AG04449 (cell line): Measurements from ENCODE around the gene SLC44A1.

ENCODE experiments used
- CTCF ChIA-PET: fragments of 350-600 bp; formaldehyde crosslinking; extraction: SDS; loops from one replicate; lab custom pipeline; 2021; ENCODE audit warnings: antibody characterized with exemption; lab: Yijun Ruan, JAX
- POLR2A ChIA-PET: fragments of 400-600, 350-600 bp; formaldehyde crosslinking; extraction: SDS; loops from one replicate; lab custom pipeline; 2020; ENCODE audit warnings: antibody characterized with exemption, inconsistent platforms; lab: Yijun Ruan, JAX
- DNase-seq: peaks from one replicate; pipeline ENCODE4 v3.0.0-alpha.2; 2010; ENCODE audit warnings: low read depth, low spot score
- H3K4me3 ChIP-seq: 2 replicates; pipeline ENCODE4 v1.5.1; 2011; ENCODE audit warnings: low read depth, mild to moderate bottlenecking, control low read depth, low read length
- TF ChIP-seq, protein P1 (sequence below): IDR thresholded peaks from one replicate; pipeline ENCODE4 v1.5.1; 2011; ENCODE audit warnings: mild to moderate bottlenecking, moderate library complexity, low read length, control low read depth, inconsistent platforms; ENCODE audit not compliant: insufficient read depth; ENCODE audit errors: missing control alignments

Gene SLC44A1

DNA sequence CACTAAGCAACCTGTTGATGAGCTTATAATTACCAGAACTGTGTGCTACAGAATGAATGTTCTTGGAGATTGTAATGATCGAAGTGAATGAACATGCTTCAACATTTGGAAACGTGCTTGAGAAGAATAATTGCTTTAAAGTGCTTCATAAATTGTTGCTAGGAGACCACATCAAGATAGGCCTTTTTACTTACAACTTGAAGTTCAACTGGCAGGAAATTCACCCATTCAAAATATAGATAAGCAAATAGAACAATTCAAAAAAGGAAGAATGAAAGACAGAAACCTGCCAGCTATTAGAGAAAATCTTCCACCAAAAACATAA is 38.0 kb upstream of the SLC44A1 start:
- ChIA-PET POLR2A (no interaction called here), CTCF (interaction anchor here (1.2 to 1.4 kb wide), 2 partner anchors 19 kb away, joined by 3 to 4 read pairs; no protein-coding TSS in a partner anchor)
- no peak for DNase-seq

DNA sequence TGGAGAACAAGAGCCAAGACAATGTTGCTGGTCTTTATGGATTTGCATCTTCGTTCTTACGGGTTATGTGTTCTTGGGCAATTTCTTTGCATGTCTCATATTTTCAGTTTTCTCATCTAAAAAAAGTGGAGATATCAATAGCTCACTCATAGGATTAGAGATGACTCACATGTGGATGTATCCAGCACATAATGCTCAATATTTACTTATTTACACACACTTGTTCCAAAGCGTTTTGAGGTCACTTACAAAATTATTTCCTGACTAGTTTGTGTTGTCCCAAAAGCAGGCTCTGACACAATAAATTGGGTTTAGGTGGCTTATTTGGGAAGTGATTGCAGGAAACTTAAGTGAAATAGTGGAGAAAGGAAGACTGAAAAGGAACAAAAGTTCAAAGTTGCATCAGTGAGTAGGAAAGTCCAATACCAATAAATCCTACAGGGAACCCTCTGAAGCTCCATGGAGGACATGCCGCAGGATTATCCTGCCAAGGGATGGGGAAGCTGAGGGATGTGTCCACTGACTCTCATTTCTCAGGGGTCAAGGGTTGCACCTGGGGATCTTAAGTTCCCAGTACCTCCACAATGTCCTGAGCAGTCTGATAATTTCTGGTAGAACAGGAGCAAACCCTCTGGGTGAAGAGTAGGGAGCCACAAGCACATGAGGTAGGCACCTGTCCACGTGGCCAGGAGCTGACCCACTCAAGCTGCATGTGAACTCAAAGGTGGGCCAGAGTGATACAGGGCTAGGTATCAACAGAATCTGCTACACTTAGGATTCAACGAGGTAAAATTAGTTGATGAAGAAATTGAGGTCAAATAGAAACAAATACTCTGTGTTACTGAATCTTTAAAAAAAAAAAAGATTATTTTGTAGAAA is 37.4 kb upstream of the SLC44A1 start:
- CTCF ChIA-PET: interaction anchor here (1.2 to 1.4 kb wide), 2 partner anchors 18 to 20 kb away, joined by 3 to 4 read pairs; no protein-coding TSS in a partner anchor

More for the DNA sequence above, 38.0 kb upstream of the SLC44A1 start:
- H3K4me3 ChIP-seq: no peak overlapping the region
- TF ChIP-seq, protein P1, sequence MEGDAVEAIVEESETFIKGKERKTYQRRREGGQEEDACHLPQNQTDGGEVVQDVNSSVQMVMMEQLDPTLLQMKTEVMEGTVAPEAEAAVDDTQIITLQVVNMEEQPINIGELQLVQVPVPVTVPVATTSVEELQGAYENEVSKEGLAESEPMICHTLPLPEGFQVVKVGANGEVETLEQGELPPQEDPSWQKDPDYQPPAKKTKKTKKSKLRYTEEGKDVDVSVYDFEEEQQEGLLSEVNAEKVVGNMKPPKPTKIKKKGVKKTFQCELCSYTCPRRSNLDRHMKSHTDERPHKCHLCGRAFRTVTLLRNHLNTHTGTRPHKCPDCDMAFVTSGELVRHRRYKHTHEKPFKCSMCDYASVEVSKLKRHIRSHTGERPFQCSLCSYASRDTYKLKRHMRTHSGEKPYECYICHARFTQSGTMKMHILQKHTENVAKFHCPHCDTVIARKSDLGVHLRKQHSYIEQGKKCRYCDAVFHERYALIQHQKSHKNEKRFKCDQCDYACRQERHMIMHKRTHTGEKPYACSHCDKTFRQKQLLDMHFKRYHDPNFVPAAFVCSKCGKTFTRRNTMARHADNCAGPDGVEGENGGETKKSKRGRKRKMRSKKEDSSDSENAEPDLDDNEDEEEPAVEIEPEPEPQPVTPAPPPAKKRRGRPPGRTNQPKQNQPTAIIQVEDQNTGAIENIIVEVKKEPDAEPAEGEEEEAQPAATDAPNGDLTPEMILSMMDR: no peak

DNA sequence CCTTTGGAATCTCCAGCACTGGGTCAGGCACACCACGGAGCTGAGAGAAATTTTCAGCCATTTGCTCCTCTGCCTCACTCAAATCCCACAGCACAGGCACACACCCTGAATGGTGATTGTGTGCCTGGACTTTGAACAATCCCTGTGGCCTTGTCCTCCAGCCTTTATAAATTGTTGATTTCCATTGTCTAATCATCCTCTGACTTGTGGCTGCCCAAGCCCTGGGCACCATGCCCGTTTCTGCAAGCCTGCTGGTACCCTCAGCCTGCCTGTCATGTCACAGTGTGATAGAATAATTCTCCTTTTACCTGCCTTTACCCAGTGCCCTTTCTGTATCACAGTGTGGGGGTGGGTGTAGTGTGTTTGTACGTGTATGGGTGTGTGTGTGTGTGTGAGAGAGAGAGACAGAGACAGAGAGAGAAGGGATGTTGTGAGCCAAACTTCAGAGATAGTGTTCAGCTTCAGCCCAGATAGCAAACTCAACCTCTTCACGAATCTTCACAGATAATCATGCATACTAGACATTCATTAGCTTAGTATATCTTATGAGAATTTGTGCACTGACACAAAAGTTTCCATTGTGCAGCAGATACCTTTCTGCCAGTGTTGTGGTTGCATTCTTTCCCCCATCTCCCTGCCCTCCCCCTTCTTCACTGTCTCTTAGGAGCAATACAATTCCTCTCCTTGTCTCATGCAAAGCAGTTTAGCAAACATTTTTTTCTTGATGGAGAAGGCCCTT is 27.8 kb upstream of the SLC44A1 start:
- H3K4me3 ChIP-seq: no peak overlapping the region
- DNase-seq: no peak
- CTCF ChIA-PET: interaction anchor here (1.0 kb wide), 1 partner anchor 8 kb away, joined by 3 read pairs; no protein-coding TSS in a partner anchor
- POLR2A ChIA-PET: no interaction called here
- TF ChIP-seq, protein P1: no peak

More for the DNA sequence above, 37.4 kb upstream of the SLC44A1 start:
- TF ChIP-seq, protein P1: no peak
- no peak overlapping the region for H3K4me3 ChIP-seq
- POLR2A ChIA-PET: no interaction called here
- DNase-seq: no peak

DNA sequence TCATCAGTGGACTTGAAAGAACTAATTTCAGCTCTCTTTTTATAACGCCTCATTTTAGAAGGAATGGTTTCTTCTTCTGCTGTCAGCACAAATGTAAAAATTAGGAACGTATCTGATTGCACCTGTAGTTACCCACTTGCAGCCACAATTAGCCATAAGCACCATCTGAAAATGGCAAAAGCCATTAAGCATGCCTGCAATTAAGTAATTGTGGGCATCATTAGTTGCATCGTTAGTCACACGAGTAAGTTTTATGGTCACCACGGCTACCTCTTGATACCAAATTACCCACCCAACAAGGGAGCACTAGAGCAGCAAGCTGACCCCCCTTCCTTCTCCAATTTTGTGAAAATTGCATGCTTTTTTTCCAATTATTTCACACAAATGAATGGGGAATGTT is 25.8 kb upstream of the SLC44A1 start:
- CTCF ChIA-PET: no interaction called here
- TF ChIP-seq, protein P1: no peak
- H3K4me3 ChIP-seq: no peak overlapping the region
- POLR2A ChIA-PET: no interaction called here
- DNase-seq: no peak

DNA sequence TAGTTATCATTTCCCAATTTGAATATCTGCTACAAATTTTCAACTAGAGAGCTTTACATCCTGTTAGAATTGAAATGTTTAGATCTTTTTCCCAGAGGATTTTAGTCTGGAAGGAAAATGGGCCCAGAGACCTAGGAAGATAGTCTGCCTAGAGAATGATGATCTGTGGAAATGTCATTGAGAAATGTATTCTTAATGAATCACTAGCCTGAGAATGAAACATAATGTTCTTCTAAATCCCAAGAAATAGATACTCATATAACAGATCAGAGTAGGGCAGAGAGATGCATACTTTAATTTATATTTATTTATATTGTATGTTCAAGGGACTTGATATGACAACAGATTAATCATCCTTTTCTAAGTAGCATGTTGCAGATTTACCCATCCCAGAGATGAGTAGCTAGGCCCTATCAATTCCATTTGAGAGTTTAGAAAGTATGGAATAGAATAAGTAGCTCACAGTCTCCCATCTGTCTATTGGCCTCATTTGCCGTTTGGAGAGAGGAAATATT is 25.1 kb upstream of the SLC44A1 start:
- TF ChIP-seq, protein P1: no peak
- ChIA-PET POLR2A (no interaction called here), CTCF (no interaction called here)
- DNase-seq: no peak
- no peak overlapping the region for H3K4me3 ChIP-seq

DNA sequence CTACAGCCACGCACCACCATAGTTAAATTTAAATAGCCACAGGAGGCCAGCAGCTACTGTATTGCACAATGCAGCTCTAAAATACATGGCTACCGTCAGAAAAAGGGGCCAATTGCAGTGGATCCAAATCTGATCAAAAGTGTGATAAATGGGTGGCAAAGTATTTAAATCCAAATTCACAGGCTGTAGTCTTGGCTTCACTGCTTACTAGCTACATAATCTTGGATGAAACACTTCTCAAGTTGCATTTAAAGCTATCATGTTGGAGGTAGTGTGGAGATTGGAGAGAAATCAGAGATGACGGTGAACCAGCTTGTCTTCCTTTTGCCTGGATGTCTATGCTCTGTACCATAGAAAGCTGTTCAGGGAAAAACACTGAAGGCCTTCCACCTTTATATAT is 24.0 kb upstream of the SLC44A1 start:
- ChIA-PET POLR2A (no interaction called here), CTCF (interaction anchor here (1.4 to 1.5 kb wide), 2 partner anchors 9 to 61 kb away, joined by 4 to 5 read pairs; no protein-coding TSS in a partner anchor)
- no peak for DNase-seq
- TF ChIP-seq, protein P1: no peak
- H3K4me3 ChIP-seq: no peak overlapping the region
